GM12891 (cell line): ENCODE data around the gene TCEAL4.

Experiments used
- DNase-seq: peaks from one replicate; pipeline ENCODE4 v3.0.0; 2011; ENCODE audit warnings: low spot score; ENCODE audit not compliant: insufficient read length
- FAIRE-seq: peaks from 2 replicates; lab custom pipeline; 2011; peaks lifted over from hg19 to GRCh38; lab: Jason Lieb, UNC
- PAX5 ChIP-seq: IDR thresholded peaks from 2 replicates; pipeline ENCODE4 v1.6.1; 2011; ENCODE audit warnings: low read length, moderate library complexity, mild to moderate bottlenecking; ENCODE audit not compliant: insufficient read depth, severe bottlenecking
- POLR2A ChIP-seq: IDR thresholded peaks from 2 replicates; pipeline ENCODE4 v1.6.1; 2011; ENCODE audit warnings: low read depth, low read length, control low read depth
- POLR2AphosphoS5 ChIP-seq: IDR thresholded peaks from 2 replicates; pipeline ENCODE4 v1.6.1; 2011; ENCODE audit warnings: low read depth, low read length, control low read depth
- POU2F2 ChIP-seq: IDR thresholded peaks from 2 replicates; pipeline ENCODE4 v1.6.1; 2011; ENCODE audit warnings: low read depth, mild to moderate bottlenecking, control low read depth, low read length, moderate library complexity
- SPI1 ChIP-seq: IDR thresholded peaks from 2 replicates; pipeline ENCODE4 v1.6.1; 2011; ENCODE audit warnings: low read depth, low read length, control low read depth
- TAF1 ChIP-seq: IDR thresholded peaks from 2 replicates; pipeline ENCODE4 v1.6.1; 2011; ENCODE audit warnings: low read depth, low read length, control low read depth

The TCEAL4 gene

GRCh38 chrX:103554687-103555424 lies 30.5 kb upstream of the TCEAL4 start:
- FAIRE-seq: peak; percentile 98
- TF ChIP-seq PAX5 (no peak), TAF1 (peak; percentile 16; the same call in 1 of the 2 replicates), POLR2AphosphoS5 (0 out of 2 replicates have a peak, but pooled peaks have one; percentile 56), POLR2A (peak; percentile 61)
- peak; percentile 24 for DNase-seq

GRCh38 chrX:103556963-103557612 lies 28.2 kb upstream of the TCEAL4 start:
- DNase-seq: no peak
- TF ChIP-seq POLR2AphosphoS5 (no peak), POLR2A (no peak), TAF1 (no peak), PAX5 (no peak), SPI1 (no peak), POU2F2 (no peak)
- no peak for FAIRE-seq

- no peak for TF ChIP-seq POLR2AphosphoS5
- FAIRE-seq (peak; percentile 50), DNase-seq (no peak)
Measured at GRCh38 chrX:103560256-103560655, 25.1 kb upstream of the TCEAL4 start.

- TF ChIP-seq PAX5: no peak
- no peak for TF ChIP-seq POU2F2
- TF ChIP-seq POLR2AphosphoS5: no peak
- TF ChIP-seq TAF1: no peak
- no peak for TF ChIP-seq POLR2A
- TF ChIP-seq SPI1: no peak
- no peak for FAIRE-seq
Measured at GRCh38 chrX:103562801-103563200, 22.5 kb upstream of the TCEAL4 start.

GRCh38 chrX:103565197-103565596 lies 20.1 kb upstream of the TCEAL4 start:
- no peak for DNase-seq
- peak; percentile 85 for FAIRE-seq
- no peak for TF ChIP-seq POLR2A
- no peak for TF ChIP-seq PAX5
- TF ChIP-seq SPI1: peak; percentile 49
- TF ChIP-seq TAF1: no peak
- TF ChIP-seq POLR2AphosphoS5: no peak

More at GRCh38 chrX:103562801-103563200, 22.5 kb upstream of the TCEAL4 start:
- no peak for DNase-seq

- DNase-seq (no peak), FAIRE-seq (peak; percentile 69)
- TF ChIP-seq PAX5 (no peak), POU2F2 (no peak), TAF1 (no peak), SPI1 (no peak), POLR2AphosphoS5 (no peak), POLR2A (no peak)
Measured at GRCh38 chrX:103565752-103566151, 19.6 kb upstream of the TCEAL4 start.

GRCh38 chrX:103571121-103571520 lies 14.2 kb upstream of the TCEAL4 start:
- FAIRE-seq (no peak), DNase-seq (no peak)
- TF ChIP-seq POU2F2: no peak
- no peak for TF ChIP-seq POLR2AphosphoS5
- TF ChIP-seq SPI1: no peak
- TF ChIP-seq POLR2A: no peak
- TF ChIP-seq TAF1: no peak
- TF ChIP-seq PAX5: no peak

- DNase-seq (no peak), FAIRE-seq (no peak)
- TF ChIP-seq POU2F2 (no peak), SPI1 (no peak), TAF1 (no peak), PAX5 (no peak), POLR2A (no peak), POLR2AphosphoS5 (no peak)
Measured at GRCh38 chrX:103571726-103572125, 13.6 kb upstream of the TCEAL4 start.

GRCh38 chrX:103573202-103573601 lies 12.1 kb upstream of the TCEAL4 start:
- DNase-seq (no peak), FAIRE-seq (no peak)
- TF ChIP-seq TAF1 (no peak), PAX5 (no peak), SPI1 (no peak), POU2F2 (no peak), POLR2A (no peak), POLR2AphosphoS5 (no peak)

- no peak for DNase-seq
- no peak for FAIRE-seq
- TF ChIP-seq PAX5 (no peak), POLR2AphosphoS5 (no peak), TAF1 (no peak), POU2F2 (no peak), POLR2A (no peak), SPI1 (no peak)
Measured at GRCh38 chrX:103584596-103584995, 719 bp upstream of the TCEAL4 start.
